Stimulated activated CD4-positive, alpha-beta T cell treated with anti-CD3 and anti-CD28 coated beads, Interleukin-15, amount 100 ng/mL, for 1 hour (primary cell): Measurements from ENCODE around the gene SLC4A9.

Experiments used
- DNase-seq, 2 donors: peaks; one replicate each; pipeline ENCODE4 v3.0.0-alpha.2; 2020; ENCODE audit warnings: low read depth in 1 of 2, low spot score in 1 of 2

Gene SLC4A9, protein sequence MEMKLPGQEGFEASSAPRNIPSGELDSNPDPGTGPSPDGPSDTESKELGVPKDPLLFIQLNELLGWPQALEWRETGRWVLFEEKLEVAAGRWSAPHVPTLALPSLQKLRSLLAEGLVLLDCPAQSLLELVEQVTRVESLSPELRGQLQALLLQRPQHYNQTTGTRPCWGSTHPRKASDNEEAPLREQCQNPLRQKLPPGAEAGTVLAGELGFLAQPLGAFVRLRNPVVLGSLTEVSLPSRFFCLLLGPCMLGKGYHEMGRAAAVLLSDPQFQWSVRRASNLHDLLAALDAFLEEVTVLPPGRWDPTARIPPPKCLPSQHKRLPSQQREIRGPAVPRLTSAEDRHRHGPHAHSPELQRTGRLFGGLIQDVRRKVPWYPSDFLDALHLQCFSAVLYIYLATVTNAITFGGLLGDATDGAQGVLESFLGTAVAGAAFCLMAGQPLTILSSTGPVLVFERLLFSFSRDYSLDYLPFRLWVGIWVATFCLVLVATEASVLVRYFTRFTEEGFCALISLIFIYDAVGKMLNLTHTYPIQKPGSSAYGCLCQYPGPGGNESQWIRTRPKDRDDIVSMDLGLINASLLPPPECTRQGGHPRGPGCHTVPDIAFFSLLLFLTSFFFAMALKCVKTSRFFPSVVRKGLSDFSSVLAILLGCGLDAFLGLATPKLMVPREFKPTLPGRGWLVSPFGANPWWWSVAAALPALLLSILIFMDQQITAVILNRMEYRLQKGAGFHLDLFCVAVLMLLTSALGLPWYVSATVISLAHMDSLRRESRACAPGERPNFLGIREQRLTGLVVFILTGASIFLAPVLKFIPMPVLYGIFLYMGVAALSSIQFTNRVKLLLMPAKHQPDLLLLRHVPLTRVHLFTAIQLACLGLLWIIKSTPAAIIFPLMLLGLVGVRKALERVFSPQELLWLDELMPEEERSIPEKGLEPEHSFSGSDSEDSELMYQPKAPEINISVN

DNA sequence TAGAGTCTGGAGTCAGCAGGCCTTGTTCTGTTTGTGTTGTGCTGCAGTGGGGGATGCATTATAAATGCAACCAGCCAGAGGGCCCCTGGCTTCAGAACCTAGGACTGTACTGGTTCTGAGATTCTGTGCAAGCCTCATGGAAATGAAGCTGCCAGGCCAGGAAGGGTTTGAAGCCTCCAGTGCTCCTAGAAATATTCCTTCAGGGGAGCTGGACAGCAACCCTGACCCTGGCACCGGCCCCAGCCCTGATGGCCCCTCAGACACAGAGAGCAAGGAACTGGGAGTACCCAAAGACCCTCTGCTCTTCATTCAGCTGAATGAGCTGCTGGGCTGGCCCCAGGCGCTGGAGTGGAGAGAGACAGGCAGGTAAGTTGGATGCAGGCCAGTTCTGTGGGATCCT lies at the start of gene SLC4A9:
TSS of gene SLC4A9 (plus strand) at position 94 of the 400 bp plus-strand sequence. CDS start at position 137, 43 bp downstream.
- DNase-seq: no peak

DNA sequence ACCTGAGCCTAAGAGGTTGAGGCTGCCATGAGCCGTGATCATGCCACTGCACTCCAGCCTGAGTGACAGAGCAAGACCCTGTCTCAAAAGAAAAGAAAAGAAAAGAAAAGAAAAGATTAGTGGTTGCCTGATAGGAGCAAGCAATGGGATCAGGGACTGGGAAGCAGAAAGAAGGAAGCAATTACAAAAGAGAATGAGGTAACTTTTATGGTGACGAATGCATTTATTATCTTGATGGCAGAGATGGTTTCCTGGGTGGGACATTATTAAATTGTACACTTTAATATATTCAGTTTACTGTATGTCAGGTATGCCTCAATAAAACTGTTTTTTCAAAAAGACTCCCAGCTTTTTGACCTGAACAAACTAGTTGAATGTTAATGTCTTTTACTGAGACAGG lies 49.6 kb upstream of the SLC4A9 start:
- no peak for DNase-seq

DNA sequence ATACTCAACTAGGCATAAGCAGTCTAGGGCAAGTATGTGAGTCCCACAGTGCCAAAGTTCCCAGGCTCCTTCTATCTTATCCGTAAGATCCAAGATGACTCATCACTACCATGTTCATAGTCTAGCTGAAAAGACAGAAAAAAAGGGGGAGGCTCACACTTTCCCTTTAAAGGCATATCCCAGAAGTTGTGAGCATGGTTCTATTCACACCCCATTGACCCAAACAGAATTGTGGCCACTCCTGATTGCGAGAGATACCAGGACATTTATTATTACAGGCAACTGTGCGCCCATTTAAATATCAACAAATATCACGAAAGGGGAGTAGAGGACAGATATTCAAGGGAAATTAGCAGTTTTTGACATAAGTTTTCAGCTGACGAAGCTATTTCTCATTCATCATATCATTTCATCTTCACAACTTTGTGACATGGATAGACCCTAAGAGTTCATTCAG lies 49.0 kb upstream of the SLC4A9 start:
- no peak for DNase-seq

DNA sequence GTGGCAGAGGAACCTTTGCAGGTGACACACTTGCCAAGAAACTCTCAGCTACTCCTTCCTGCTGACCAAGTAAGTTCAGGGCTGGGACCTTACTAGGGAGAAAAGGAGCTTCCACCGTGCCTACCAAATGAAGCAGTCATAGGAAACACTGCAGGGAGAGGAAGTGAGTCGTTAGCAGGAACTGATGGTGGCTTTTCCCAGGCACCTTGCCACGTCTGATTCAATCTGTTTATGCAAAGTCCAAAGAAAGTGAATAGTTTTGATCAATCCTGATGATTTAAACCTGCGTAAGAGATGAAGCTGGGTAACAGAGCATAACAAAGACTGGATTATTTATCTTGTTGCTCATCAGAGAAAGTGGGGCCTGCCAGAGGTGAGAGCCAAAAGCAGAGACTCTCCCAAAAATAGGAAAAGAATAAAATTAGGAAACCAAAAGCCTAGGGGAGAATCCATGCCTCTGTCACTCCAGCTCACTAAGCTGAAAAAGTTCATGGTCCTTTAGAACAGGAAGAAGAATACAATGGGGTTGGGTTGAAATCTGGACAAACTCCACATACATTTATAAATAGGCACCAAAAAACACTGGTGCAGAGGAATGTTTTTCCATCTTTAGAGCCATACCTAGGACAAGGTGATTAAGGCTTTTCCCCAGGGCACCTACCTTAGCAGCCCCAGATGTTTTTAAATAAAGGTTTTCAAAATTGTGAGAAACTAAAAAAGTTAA lies 47.8 kb upstream of the SLC4A9 start:
- no peak for DNase-seq

DNA sequence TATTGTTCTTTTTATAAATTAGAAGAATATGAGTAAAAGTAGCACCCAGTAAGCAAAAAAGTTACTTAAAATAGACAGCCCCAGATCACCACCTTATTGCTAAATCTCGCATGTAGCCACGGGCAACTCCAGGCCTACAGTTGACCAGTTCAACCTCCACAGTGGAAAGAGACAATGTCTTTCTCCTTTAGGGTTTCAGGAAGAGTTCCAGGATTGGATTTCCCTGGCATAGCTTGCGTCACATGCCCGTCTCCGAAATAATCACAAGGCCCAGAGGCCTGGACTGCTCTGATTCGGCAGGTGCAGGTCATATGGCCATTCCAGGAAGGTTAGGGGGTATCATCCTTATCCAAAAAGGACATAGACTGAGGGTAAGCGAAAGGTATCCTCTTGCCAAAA lies 47.2 kb upstream of the SLC4A9 start:
- no peak for DNase-seq

DNA sequence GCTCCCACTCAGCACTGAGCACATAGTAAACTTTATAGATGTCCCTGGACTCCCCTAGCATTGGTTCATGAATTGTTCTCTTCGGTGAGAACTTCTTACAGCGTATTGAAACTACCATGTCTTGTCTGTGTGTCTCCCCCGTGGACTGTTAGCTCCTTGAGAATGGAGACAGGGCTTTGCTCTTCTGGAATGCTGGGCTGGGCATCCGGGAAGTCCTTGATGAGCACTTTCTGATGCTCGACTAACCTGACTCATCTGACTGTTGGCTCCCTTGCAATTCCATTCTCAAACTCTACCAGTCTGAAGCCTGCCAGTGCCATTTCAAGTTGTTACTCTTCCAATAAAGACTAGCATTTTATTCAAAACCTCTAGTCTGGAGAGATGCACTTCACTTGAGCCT lies 42.1 kb upstream of the SLC4A9 start:
- DNase-seq: no peak

DNA sequence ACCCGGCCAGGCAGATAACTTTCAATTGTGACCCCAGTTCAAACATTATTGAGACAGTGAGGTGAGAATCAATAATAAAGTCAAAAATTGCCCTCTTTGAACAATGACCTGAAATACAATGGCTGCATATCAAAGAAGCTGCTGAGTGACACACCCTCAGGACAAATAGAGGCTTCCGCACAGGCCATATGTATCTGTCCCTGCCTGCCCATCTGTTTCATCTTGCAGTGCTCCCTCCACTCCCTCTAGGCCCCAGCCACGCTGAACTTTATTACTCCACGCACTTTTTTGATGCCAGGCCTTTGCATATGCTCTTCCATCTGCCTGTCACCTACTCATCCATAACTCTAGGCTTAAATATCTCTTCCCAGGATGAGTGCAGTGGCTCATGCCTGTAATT lies 41.2 kb upstream of the SLC4A9 start:
- no peak for DNase-seq

DNA sequence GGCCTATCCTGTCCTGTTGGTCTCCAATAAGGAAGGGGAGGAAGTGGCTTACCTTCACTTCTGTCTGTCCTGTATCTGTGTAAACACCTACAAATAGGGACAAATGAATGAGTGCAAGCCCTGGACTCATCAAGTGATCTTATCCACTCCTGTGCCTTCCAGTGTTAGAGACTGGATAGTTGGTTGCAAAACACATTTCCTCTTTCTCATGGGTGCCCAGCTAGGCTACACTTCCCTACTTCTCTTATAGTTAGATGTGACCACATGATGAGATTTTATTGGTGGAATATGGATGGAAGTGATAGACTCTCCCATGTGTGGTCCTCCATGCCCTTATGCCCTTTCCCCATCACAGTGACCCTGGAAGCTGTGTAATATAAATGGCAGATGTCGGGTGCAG lies 40.2 kb upstream of the SLC4A9 start:
- DNase-seq: no peak

DNA sequence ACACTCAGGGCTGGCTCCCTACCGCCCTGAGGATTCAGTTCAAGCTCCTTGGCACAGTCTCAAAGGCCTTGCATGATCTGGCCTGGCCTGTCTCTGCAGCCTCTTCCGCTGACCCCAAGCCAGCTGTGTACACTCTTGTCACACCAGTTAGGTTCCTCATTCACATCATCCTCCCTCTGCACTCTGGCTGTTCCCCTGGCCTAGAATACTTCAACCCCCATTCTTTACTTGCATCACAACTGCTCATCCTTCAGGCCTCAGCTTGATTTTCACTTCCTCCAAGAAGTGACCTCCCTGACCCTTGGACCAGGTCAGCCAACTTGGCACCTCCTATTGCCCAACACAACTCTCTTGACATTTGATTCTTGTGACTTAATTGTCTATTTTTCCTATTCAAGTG lies 38.2 kb upstream of the SLC4A9 start:
- no peak for DNase-seq

DNA sequence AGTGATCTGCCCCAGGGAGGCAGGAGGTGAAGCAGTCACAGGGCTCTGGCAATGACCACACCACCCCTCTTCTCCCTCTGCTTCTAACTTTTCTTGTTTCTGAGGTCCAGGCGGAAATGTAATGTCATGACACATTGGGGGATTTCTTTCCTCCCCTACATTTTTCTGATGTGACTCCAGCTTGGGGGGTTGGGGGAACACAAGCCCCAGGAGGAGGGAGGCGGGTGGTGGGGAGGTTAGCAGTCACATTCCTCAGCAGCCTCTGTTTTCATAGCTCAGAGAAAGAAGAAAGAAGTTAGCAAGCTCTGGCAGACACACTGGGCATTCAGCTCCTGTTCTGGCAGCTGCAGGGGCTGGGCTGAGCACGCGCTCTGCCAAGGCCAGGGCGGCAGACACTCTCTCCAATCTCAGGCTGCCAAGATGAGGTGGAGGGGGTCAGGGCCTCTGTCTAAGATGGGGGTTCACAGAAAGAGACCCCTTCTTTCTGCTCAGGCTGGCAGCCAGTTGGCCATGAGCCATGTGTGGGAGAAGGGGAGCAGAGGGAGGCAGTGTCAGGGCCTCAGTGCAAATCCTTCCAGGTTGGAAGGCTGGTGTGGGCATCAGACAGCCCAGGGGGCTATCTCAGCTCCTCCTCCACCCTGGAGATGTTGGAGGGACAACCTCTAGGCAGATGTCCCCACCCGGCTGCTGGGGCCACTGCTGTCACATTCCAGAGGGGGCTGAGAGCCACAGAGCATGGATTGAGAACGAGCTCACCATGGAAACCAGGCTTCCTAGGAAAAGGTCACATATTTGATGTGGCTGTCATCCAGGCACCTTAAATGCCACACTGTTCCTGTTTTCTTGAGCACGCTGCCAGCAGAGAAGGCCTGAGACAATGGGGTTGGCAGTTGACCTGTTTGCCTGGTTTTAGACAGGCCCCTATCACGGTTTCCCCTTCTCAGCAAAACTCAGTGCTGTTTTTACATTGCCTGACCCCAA lies 37.0 kb upstream of the SLC4A9 start:
- DNase-seq: no peak

DNA sequence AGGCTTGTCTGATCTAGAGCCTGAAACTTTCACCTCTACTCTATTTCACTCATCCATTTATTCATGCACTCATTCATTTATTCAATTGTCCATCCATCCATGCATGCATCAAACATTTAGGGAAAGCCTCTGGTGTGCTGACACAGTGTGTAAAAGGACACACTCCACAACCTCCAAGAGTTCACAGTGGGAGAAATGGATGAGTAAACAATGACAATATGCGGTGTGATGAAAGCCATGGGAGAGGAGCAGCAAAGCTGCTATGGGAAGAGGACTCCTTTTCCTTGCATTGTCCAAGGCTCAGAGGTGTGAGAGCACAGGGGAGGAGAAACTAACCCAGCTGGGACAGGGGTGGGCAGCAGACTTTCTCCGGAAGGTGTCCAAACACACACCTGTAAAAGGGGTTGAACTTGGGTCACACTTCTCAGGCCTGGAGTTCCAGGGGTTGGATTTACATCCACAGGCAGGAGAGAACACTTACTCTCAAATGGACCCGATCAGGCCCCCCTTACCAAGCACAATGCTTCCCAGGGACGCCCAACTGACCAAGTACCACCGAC lies 35.9 kb upstream of the SLC4A9 start:
- no peak for DNase-seq

DNA sequence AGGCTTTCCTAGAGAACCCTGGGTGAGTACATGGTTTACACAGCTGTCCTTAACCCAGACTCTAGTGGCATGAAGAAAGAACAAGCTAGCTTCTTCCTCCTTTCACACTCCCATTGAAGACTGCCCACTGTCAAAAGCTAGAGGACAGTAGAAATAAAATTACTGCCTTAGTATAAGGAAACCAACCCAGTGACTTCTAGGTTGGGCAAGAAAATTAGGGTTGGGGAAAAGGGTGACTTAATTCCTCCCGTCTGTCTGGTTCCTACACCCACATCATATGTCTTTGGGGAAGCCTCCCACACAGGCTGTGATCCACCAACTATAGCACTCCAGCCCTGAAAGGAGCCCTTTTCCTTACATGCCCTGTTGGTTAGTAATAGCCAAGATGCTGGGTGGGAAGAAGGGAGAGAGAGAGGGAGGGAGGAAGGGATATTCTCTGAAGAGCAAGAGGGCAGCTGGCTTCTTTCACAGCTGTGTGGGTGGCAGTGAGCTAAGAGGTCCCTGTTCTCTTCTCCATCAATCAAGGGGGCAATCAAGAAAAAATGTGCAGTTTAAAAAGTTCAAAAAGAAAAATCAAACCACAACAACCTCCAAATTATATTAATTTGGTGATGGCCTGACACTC lies 35.3 kb upstream of the SLC4A9 start:
- no peak for DNase-seq

DNA sequence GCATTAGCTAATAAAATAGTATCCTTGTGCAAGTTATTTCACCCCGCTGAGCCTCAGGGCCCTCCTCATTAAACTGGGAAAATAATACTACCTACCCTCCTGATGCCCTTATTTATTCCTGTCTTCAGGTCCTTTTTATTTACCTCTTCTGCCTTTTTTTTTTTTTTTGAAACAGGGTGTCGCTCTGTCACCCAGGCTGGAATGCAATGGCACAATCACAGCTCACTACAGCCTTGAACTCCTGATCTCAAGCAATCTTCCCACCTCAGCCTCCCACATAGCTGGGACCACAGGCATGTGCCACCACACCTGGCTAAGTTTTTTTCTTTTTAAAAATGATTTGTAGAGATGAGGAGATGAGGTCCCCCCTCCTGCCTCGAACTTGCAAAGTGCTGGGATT lies 34.5 kb upstream of the SLC4A9 start:
- no peak for DNase-seq

DNA sequence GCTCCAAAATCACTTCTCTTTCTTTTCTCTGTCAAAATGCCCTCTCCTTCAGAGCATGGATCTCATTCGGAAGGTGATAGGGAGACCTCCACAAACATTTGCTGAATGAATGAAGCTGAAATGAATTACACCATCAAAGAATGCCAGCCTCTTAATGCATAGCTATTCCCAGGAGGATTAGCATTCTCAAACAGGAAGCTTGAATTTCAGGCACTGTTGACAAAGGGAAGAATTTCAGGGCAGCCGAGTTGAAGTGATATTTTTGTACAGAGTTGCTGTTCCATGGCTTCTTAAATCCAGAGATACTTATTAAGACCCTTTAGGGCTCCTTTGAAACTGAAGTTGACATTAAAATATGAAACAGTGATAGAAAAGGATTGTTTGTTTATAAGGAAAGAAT lies 32.4 kb upstream of the SLC4A9 start:
- no peak for DNase-seq

DNA sequence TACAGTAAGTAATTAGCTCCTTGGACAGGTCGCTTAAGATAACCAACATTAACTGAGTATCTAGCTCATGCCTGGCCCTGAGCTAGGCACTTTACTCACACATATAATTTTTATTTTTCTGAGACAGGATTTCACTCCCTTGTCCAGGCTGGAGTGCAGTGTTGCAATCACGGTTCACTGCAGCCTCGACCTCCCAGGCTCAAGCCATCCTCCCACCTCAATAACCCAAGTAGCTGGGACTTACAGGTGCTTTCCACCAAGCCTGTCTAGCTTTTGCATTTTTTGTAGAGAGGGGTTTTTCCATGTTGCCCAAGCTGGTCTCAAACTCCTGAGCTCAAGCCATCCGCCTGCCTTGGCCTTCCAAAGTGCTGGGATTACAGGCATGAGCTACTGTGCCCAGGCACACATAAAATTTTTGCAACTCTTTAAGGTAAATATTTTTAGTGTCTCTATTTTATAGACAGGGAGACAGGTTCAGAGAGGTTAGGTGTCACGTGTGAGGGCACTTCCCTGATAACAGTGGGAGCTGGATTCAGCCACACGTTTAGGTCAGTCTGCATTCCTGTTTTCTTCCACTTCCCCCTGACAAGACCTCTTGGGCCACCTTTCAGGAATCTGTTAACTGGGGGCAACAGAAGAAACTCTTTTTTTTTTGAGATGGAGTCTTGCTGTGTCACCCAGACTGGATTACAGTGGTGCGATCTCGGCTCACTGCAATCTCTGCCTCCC lies 31.8 kb upstream of the SLC4A9 start:
- DNase-seq: no peak

DNA sequence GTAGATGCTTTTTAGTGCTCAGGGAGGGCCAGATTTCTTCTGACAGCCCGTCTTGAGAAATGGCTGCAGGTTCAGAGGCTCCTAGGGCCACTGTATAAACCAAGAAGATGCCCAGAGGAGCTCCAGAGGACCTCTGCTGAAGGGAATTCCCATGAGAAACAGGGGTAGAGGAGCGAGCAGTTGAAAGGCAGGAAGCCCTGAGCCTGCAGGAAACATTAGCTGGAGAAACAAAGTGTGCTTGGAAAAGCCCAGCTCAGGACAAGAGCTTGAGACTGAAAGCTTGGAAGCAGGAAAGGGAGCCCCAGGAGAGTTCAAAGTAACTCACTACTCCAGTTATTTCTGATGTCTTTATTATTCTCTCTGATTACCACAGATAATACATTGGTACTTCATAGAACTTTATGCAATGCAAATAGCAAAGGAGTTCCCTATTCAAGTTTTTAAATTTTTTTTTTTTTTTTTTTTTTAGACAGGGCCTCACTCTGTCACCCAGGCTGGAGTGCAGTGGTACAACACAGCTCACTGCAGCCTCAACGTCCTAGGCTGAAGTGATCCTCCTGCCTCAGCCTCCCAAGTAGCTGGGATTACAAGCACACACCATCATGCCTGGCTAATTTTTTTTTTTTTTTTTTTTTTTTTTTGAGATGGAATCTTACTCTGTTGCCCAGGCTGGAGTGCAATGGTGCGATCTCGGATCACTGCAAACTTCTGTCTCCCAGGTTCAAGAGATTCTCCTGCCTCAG lies 30.1 kb upstream of the SLC4A9 start:
- no peak for DNase-seq

DNA sequence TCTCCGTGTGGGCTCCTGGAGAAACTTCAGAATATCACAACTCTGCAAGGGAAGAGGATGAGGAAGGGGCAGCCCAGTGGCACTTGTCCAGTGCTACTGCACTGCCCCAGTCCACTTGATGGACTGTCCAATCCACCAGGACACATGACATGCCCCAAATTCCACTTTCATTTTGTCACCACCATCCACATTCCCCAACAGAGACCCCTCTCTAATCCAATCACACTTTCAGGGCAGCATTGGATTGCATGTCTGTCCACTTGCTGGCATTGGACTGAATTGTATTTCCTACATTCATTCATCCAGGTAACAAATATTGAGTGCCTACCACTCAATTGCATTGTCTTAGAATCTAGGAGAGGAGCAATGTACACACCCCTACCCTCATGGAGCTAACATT lies 28.4 kb upstream of the SLC4A9 start:
- DNase-seq: no peak

DNA sequence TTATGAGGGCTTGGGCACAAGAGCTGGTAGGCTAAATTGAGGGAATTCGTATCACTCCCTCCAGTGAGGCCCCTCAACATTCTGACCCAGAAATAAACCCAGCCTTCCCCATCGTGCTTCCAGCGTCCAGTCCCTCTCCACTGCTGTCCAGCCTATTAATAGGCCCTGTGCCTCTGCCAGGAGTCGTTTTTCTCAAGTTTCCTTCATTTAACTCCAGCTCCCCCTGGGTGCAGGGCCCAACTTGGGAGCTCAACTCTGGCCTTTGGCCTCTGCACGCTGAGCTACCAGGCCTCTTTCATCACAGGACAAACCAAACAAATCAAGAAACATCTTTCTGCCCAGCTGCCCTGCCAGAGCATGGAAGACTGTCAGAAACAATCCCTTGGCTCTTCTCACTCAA lies 23.6 kb upstream of the SLC4A9 start:
- no peak for DNase-seq
